B cell (primary cell): ENCODE measurements around the gene RCSD1. TPM values are rescaled to one million over a fixed set of nuclear protein-coding genes. Genes with fewer than 3 reads are reported as not detected.

Source experiments
- ATAC-seq: fragments of 200-7000 bp; cut with Tn5 transposase; one replicate; pipeline ENCODE4 v1.10.0; 2021; ENCODE audit warnings: low read depth, mild to moderate bottlenecking, moderate number of reproducible peaks, moderate library complexity
- CTCF ChIA-PET: fragments of 350-600 bp; sonication (Branson Sonifier 250); formaldehyde crosslinking; loops from one replicate; lab custom pipeline; 2021; ENCODE audit warnings: antibody characterized with exemption, inconsistent platforms; lab: Charles Lee
- POLR2A ChIA-PET: fragments of 350-600 bp; sonication (Branson Sonifier 250); formaldehyde crosslinking; loops from one replicate; lab custom pipeline; 2021; ENCODE audit warnings: antibody characterized with exemption; lab: Charles Lee
- DNase-seq: peaks from one replicate; pipeline ENCODE4 v3.0.0; 2013
- H2AFZ ChIP-seq: 2 replicates; pipeline ENCODE4 v1.6.1; 2012; ENCODE audit warnings: mild to moderate bottlenecking, low read depth, low read length; ENCODE audit not compliant: insufficient read depth, poor library complexity, severe bottlenecking
- H3K27ac ChIP-seq, 2 donors: 1 replicate in 1 of 2; 2 replicates in 1 of 2; pipeline ENCODE4 v1.5.1; 2012 to 2013; ENCODE audit warnings: low read length in 2 of 2, mild to moderate bottlenecking in 2 of 2, moderate library complexity in 1 of 2
- H3K27me3 ChIP-seq, 4 experiments: fragments of 200-600 bp in 1 of 4; sonication (generic) in 1 of 4; replicated peaks in 1 of 4; 1 replicate in 2 of 4; 2 replicates in 2 of 4; pipeline versions ENCODE4 v1.6.1 to v1.7.0; 2013 to 2016; ENCODE audit warnings: low read length in 3 of 4, mild to moderate bottlenecking in 2 of 4, mixed read lengths in 1 of 4, moderate library complexity in 1 of 4; ENCODE audit not compliant: insufficient read depth in 4 of 4, control insufficient read depth in 3 of 4; ENCODE audit errors: control extremely low read depth in 1 of 4
- H3K36me3 ChIP-seq, 2 experiments: replicated peaks in 1 of 2; 1 replicate in 1 of 2; 2 replicates in 1 of 2; pipeline versions ENCODE4 v1.6.1 to v1.7.1; 2013; ENCODE audit warnings: low read length in 1 of 2; ENCODE audit not compliant: insufficient read depth in 2 of 2, control insufficient read depth in 1 of 2; ENCODE audit errors: control extremely low read depth in 1 of 2, extremely low read depth in 1 of 2
- H3K4me1 ChIP-seq, 2 donors: fragments of 200-600 bp in 1 of 2; sonication (generic) in 1 of 2; 1 replicate in 1 of 2; 2 replicates in 1 of 2; pipeline versions ENCODE4 v1.5.1 to v1.6.1; 2013 to 2017; ENCODE audit warnings: low read length in 2 of 2; ENCODE audit not compliant: control insufficient read depth in 2 of 2, insufficient read depth in 2 of 2
- H3K4me2 ChIP-seq: replicated peaks from 2 replicates; pipeline ENCODE3; 2012; ENCODE audit warnings: mild to moderate bottlenecking, low read depth, low read length; ENCODE audit not compliant: poor library complexity, severe bottlenecking
- H3K4me3 ChIP-seq, 5 experiments: fragments of 200-600 bp in 1 of 5; sonication (generic) in 1 of 5; 1 replicate in 3 of 5; 2 replicates in 2 of 5; pipeline versions ENCODE4 v1.5.1 to v1.7.0; 2011 to 2016; ENCODE audit warnings: low read length in 4 of 5, mild to moderate bottlenecking in 4 of 5, low read depth in 2 of 5, control low read depth in 1 of 5, moderate library complexity in 1 of 5; ENCODE audit not compliant: insufficient read depth in 1 of 5; ENCODE audit errors: control extremely low read depth in 1 of 5, extremely low read depth in 1 of 5
- H3K79me2 ChIP-seq: fragments of 200-600 bp; sonication (generic); one replicate; pipeline ENCODE4 v1.6.0; 2016; ENCODE audit warnings: low read length; ENCODE audit not compliant: control insufficient read depth, insufficient read depth
- H3K9ac ChIP-seq: fragments of 200-600 bp; sonication (generic); 2 replicates; pipeline ENCODE4 v1.6.1; 2017; ENCODE audit warnings: mild to moderate bottlenecking, low read length, moderate library complexity
- H3K9me3 ChIP-seq, 3 donors: one replicate each; pipeline versions ENCODE4 v1.6.1 to v1.7.1; 2013; ENCODE audit warnings: low read length in 2 of 3; ENCODE audit not compliant: control insufficient read depth in 2 of 3, insufficient read depth in 1 of 3; ENCODE audit errors: control extremely low read depth in 1 of 3
- H4K20me1 ChIP-seq: 2 replicates; pipeline ENCODE4 v1.6.0; 2012; ENCODE audit warnings: mild to moderate bottlenecking, low read length; ENCODE audit not compliant: insufficient read depth, control insufficient read depth, poor library complexity, severe bottlenecking
- H3K27ac Mint-ChIP-seq: one replicate; pipeline ENCODE4 v1.8.0; 2021; ENCODE audit warnings: mixed read lengths
- H3K27me3 Mint-ChIP-seq: one replicate; pipeline ENCODE4 v1.8.0; 2021; ENCODE audit warnings: mixed read lengths
- H3K4me1 Mint-ChIP-seq: one replicate; pipeline ENCODE4 v1.8.0; 2021; ENCODE audit warnings: mixed read lengths
- H3K4me3 Mint-ChIP-seq: one replicate; pipeline ENCODE4 v1.8.0; 2021; ENCODE audit warnings: mixed read lengths
- H3K9me3 Mint-ChIP-seq: one replicate; pipeline ENCODE4 v1.8.0; 2022; ENCODE audit warnings: mixed read lengths; ENCODE audit not compliant: insufficient read depth
- WGBS: methylation state at CpG from one replicate; pipeline ENCODE4 v1.1.5; 2013; ENCODE audit warnings: missing lambda C conversion rate; ENCODE audit not compliant: insufficient coverage; 5-methylcytosine and 5-hydroxymethylcytosine counted together
- intact Hi-C: fragments of 100-400 bp; cut with micrococcal nuclease; formaldehyde crosslinking; loops from one replicate; pipeline ENCODE4 v1.10.0; 2022
- polyA plus RNA-seq: library from polyadenylated mRNA; depleted of rRNA; stranded (reverse); fragments of >200 nt; gene quantifications from 2 replicates; pipeline ENCODE4 v1.2.3, GENCODE V29; 2012
- total RNA-seq, 2 donors: library from RNA; stranded (reverse); fragments of 120-200 nt in 1 of 2; gene quantifications; 1 replicate in 1 of 2; 2 replicates in 1 of 2; pipeline versions ENCODE4 v1.2.3 to v1.2.4, GENCODE V29; 2013 to 2022
- TF ChIP-seq, protein P1 (sequence below): fragments of 200-600 bp; IDR thresholded peaks from one replicate; pipeline ENCODE4 v1.8.0; 2022; ENCODE audit warnings: antibody characterized with exemption, mild to moderate bottlenecking

Gene RCSD1
- total and polyA plus RNA-seq, 2 donors (not counting 1 experiment from before 2014, with no cell fraction given): 129 to 525 TPM

DNA sequence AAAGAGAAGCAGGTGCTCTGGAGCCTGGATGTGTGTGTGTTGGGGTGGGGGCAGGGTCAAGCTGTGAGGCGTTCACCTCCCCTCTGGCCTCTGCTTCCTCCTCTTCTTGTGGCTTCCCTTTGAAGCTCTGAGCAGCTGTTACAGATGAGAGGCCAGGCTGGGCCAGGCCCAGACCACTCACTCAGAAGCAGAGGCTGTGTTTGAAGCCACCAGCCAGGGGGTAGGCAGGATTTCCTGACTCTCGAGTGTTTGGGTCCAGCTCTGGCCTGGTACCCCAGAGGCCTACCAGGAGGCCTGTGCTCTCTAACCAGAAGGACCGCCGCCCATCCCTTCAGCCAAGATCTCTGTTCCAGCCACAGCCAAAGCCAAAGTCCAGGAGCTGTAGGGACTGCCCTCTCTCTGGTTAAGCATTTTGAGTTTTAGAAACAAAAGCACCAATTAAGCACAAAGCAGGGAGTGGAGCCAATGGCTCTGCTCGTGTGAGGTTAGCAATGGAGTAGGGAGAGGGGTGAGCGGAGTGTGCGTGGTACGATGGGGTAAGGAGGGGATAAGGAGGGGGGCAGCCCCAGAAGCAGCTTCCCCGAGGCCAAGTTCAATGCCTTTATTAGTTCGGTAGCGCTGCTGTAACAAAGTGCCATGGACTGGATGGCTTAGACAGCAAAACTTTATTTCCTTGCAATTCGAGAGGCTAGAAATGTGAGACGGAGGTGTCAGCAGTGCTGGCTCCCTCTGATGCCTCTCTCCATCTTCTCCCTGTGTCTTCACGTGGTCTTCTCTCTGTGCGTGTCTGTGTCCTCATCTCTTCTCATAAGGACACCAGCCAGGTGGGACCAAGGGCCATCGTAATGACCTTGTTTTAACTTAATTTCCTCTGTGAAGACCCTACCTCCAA, 20.5 kb downstream of the RCSD1 start:
- Histone ChIP-seq H4K20me1 (peaks cover 94% of the 10 kb centered on the region), H2AFZ (no peak overlapping the region), H3K36me3 (peaks cover 8 to 53% of the 10 kb centered on the region in 2 experiments), H3K27me3 (no peaks in the 10 kb centered on the region), H3K79me2 (peaks cover 100% of the 10 kb centered on the region), H3K4me2 (peak overlapping the region; percentile 58), H3K4me1 (peaks cover 83 to 89% of the 10 kb centered on the region in 2 donors), H3K9ac (peak overlapping the region; percentile 30), H3K27ac (peak overlapping the region; percentile 76 to 83), H3K4me3 (peak overlapping the region in 3 of 5 experiments; percentile 1 to 16 (median 15)), H3K9me3 (no peaks in the 10 kb centered on the region)
- H3K9me3 Mint-ChIP-seq: no peaks in the 10 kb centered on the region
- DNase-seq (peak; percentile 60), ATAC-seq (peak; percentile 73)
- peaks cover 89% of the 10 kb centered on the region for H3K4me1 Mint-ChIP-seq
- WGBS: 48% methylated on average over 16 of the region's 16 CpGs
- intact Hi-C loops: loop anchor here (1.0 to 5.0 kb wide), 5 partner anchors 18 to 50 kb away; no protein-coding TSS in a partner anchor
- H3K4me3 Mint-ChIP-seq: peak overlapping the region; percentile 84
- no peaks in the 10 kb centered on the region for H3K27me3 Mint-ChIP-seq
- ChIA-PET CTCF (interaction anchor here (1.1 to 5.0 kb wide), 8 partner anchors 10 to 432 kb away, joined by 3 to 52 read pairs (median 13); no protein-coding TSS in a partner anchor), POLR2A (interaction anchor here (0.6 to 2.6 kb wide), 12 partner anchors 12 to 50 kb away, joined by 3 to 13 read pairs (median 4); partner anchors contain the start of gene RCSD1)
- peak overlapping the region; percentile 94 for H3K27ac Mint-ChIP-seq
- TF ChIP-seq, protein P1, sequence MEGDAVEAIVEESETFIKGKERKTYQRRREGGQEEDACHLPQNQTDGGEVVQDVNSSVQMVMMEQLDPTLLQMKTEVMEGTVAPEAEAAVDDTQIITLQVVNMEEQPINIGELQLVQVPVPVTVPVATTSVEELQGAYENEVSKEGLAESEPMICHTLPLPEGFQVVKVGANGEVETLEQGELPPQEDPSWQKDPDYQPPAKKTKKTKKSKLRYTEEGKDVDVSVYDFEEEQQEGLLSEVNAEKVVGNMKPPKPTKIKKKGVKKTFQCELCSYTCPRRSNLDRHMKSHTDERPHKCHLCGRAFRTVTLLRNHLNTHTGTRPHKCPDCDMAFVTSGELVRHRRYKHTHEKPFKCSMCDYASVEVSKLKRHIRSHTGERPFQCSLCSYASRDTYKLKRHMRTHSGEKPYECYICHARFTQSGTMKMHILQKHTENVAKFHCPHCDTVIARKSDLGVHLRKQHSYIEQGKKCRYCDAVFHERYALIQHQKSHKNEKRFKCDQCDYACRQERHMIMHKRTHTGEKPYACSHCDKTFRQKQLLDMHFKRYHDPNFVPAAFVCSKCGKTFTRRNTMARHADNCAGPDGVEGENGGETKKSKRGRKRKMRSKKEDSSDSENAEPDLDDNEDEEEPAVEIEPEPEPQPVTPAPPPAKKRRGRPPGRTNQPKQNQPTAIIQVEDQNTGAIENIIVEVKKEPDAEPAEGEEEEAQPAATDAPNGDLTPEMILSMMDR: no peak
